DMS79 (cell line): ENCODE measurements around the gene ZNF316.

Experiments
- DNase-seq: peaks from one replicate; lab custom pipeline; 2025; lab: John Stamatoyannopoulos, UW

Gene ZNF316

GRCh38 chr7:6691609-6692106 lies 54.5 kb downstream of the ZNF316 start:
- no peak for DNase-seq

DNA sequence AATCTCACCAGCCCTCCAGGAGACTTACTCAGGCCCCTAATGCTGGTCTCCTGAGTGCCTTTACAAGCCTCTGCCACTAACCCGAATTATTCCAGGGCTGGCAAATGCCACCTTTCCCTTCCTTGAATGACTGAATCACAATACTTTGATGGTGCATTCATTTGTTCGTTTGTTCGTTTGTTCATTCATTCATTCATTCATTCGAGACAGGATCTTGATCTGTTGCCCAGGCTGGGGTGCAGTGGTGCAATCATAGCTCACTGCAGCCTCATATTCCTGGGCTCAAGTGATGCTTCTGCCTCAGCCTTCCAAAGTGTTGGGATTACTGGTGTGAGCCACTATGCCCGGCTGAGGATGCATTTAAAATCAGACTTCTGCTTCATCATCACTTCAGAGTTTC lies 63.7 kb downstream of the ZNF316 start:
- no peak for DNase-seq

GRCh38 chr7:6701860-6702259 lies 64.7 kb downstream of the ZNF316 start:
- DNase-seq, result no peak
